GM12892 (cell line): ENCODE measurements around the gene CACNA2D1.

Source experiments
- POLR2A ChIP-seq: IDR thresholded peaks from 2 replicates; pipeline ENCODE4 v1.6.1; 2011; ENCODE audit warnings: low read depth, low read length, control low read depth
- POLR2AphosphoS5 ChIP-seq: IDR thresholded peaks from 2 replicates; pipeline ENCODE4 v1.6.1; 2011; ENCODE audit warnings: low read depth, low read length, control low read depth

- TF ChIP-seq POLR2AphosphoS5 (no peak), POLR2A (no peak)
Measured at GRCh38 chr7:82054544-82054943, 389.0 kb downstream of the CACNA2D1 start.
